Fibroblast of upper back skin (primary cell): ENCODE measurements around the gene TCN2.
"Not testable (repeated sequence)": the region's sequence is repeated elsewhere in the genome, so short reads cannot be mapped to it uniquely, and the experiment has no call there.

Source experiments
- DNase-seq: peaks from one replicate; pipeline ENCODE4 v3.0.0-alpha.2; 2013

TCN2 gene

DNA sequence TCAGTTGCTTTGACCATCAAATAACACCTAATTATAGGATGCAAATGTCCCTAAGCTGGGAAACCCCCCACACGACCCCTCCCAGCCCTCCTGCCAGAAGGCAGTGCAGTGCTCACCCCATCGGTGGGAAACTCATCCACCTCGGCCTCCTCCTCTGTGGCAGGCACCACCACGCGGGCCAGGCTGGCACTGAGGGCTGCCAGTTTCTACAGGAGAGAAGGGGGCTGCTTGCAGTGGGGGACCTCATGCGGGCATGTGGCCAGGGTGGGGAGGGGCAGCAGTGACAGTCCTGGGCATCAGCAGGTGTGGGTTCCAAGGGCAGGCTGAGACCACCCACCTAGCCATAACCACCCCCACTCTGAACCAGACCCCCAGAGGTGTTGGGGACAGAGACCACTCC lies 26.1 kb upstream of the TCN2 start:
- no peak for DNase-seq

DNA sequence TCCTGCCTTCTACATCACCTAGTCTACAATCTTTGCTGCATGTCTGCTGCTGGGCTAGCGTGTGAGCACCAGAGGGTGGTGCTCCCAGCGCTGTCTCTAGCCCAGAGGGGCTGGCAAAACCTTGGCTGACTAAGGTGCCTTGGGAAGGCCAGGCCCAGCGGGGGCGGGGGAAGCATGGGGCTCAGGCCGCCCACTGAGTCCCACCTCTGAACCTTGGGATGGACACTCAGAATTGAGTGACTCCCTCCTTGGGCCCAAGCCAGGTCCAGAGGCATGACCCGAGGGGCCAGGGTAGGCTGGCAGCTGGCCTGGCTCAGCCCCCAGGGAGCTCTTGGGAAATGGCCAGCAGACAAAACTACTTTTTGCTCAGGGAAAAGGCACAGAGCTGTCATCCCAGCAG lies 24.9 kb upstream of the TCN2 start:
- DNase-seq, result no peak

DNA sequence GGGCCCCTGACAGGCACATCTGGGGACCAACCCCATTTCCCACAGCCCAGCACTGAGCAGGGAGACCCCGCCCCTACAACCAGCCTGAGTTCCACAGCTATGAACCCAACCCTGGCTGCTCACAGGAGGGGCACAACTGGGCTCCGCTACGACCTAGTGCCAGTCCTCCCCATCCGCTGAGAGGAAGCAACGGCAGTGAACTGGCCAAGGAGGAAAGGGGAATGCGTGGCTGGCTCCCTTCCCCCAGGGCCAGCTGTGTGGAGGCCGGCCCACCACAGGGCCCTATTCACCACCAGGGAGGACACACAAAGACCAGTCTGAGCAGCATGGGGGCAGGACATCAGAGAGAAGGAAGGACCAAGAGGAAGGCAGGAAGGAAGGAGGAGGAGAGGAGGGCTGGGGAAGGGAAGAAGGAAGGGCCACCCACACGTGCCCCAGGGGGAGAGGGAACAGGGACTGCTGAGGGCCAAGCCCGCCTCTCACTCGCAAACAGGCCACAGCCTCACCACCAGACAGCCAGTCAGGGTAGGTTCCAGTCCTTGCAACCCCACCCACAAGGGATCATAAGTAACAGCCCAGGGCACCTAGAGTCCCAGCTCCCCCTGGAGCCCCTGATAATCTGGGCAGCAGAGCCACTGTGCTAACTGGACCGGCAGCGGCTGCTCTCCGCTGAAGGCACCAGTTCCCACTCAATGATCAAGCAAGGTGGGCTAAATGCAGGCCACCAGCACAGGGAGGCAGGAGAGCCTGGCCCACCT lies 24.0 kb upstream of the TCN2 start:
- no peak for DNase-seq

DNA sequence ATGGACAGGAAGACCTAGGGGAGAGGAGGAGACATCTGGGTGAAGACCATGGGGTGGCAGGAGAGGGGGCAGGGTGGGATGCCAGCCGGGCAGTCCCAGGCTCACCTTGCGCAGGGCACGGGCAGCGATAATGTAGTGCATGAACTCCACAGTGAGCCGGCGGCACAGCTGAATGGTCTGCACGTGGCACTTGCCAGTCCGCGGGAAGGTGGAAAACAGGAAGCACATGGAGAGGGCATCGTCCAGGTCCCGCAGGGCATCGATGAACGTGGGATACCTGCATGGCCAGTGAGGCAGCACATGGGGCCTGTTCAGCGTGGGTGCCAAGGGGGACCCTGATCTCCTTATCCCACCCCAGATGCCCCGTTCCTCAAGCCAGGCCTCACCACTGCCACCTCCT lies 22.5 kb upstream of the TCN2 start:
- DNase-seq, result no peak

DNA sequence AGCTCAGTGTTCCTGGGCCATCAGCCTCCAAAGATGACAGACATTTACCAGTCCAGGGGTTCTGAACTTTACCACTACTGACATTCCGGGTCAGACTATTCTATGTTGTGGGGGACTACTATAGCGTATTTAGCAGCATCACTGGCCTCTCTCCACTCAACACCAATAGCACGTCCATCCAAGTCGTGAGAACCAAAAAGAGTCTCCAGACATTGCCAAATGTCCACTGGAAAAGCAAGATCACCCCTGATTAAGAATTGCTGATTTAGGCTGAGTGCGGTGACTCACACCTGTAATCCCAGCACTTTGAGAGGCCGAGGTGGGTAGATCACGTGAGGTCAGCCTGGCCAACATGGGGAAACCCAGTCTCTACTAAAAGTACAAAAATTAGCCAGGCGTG lies 20.6 kb upstream of the TCN2 start:
- DNase-seq, result no peak

DNA sequence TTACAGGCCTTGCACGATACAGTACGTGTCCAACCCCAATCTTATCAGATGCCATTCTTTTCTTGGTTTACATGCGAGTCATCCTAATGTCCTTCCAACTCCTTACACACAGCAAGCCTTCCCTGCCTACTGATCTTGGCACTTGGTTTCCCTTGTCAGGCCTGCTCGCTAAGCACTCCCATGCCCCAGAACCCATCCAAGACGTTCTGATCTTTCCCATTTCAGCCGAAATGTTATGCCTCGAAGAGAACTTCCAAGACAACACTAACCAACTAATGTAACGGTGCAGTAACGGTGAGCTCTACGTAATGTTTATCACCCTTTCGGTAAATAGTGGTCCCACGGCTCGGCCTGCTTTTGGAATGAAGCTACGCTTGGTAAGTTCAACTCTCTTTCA lies 15.8 kb upstream of the TCN2 start:
- DNase-seq, result no peak

DNA sequence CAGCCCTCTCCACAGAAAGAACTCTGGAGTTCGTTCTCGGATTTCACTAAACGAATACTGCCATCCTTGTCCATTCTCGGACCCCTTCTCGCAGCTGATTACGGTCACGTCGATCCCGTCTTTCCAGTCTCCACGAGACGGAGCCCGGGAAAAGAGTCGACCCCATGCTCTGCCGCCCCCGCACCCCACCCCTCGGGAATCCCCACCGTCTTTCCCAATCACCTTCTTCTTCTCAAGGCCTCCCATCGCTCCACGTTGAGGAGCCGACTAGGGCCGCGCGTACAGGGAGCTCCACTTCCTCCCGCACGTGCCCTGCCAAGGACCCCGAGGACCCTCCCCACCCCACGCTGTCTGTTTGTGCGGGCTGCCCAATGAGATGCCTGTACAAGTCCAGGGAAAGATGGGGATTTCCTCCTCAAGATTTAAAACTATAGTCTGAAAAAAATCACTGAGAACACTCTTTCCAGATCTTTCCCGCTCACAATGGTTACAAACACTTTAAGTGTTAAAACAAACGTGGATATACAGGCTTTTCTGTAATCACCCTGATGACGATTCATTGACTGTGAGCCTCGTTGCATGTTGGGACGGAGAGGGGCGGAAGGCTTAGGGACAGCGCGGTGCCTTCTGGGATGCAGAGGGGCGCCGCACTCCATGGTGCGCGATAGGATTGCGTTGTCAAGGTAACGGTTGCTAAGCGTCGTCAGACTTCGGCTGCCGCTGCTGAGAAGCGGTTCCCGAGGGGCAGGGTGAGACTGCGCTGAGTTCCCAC lies 15.2 kb upstream of the TCN2 start, which contains the start of gene PES1:
Gene PES1, minus strand, starts transcription at position 323 of the 772 bp plus-strand sequence. Its CDS starts 77 bp downstream, at position 246.
- peak; percentile 99 for DNase-seq

DNA sequence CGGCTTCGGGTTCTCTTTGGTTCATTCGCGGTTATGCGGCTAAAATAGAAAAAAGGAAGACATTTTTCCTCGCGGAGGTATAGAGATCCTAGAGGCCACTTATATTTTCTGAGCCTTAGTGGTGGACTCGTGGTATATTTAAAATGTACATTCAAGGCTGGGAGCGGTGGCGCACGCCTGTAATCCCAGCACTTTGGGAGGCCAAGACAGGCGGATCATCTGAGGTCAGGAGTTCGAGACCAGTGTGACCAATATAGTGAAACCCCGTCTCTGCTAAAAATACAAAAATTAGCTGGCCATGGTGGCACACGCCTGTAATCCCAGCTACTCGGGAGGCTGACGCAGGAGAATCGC lies 14.6 kb upstream of the TCN2 start:
- not testable (repeated sequence) for DNase-seq

DNA sequence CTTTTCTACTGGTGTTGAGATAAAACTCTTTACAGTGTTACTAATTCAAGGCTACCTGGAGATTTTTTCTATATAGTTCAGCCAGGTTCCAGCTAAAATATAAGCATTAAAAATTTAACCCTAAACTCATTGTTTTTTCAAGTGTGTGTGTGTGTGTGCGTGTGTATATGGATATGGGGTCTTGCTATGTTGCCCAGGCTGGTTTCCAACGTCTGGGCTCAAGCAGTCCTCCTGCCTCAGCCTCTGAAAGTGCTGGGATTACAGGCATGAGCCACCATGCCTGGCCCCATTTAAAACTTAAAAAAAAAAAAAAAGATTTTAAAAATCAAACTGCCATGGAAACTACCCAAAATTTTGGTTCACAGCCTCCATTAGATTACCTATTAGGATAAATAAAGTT lies 10.8 kb upstream of the TCN2 start:
- no peak for DNase-seq

DNA sequence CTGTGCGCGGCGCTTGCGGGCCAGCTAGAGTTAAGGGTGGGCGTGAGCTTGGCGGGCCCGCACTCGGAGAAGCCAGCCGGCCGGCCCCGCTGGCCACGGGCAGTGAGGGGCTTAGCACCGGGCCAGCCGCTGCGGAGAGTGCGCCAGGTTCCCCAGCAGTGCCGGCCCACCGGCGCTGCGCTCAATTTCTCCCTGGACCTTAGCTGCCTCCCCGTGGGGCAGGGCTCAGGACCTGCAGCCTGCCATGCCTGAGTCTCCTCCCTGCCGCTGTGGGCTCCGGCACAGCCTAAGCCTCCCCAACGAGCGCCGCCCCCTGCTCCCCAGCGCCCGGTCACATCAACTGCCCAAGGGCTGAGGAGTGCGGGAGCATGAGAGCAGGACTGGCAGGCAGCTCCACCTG lies 10.1 kb upstream of the TCN2 start:
- DNase-seq, result no peak

DNA sequence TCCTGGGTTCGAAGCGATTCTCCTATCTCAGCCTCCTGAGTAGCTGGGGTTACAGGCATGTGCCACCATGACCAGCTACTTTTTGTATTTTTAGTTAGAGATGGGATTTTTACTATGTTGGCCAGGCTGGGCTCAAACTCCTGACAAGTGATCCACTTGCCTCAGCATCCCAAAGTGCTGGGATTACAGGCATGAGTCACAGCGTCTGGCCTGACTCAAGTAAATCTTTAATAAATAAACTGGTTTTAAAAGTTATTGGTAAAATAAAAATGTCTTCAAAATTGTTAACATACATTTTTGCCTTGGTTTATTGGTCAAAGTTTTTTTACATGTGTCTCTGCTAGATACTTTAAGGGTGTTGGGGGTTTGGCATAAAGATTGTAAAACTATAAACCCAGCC lies 8.0 kb upstream of the TCN2 start:
- DNase-seq, result no peak

DNA sequence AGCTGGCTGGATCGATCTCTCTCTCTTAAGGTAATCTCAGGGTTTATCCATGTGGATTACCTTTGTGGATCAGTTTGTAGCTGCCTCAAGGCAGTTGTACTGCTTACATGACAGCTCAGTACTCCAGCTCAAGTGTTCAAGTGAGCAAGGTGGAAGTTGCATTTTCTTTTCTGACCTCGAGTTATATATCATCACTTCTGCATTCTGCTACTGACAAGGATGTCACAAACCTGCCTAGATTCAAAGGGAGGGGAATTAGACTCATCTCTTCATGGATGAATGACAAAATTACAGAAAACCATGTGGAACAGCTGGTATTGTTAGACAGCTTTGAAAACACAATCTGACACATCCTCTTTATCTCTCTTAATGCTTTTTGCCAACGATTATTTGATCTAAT lies 6.1 kb upstream of the TCN2 start:
- DNase-seq, result no peak

DNA sequence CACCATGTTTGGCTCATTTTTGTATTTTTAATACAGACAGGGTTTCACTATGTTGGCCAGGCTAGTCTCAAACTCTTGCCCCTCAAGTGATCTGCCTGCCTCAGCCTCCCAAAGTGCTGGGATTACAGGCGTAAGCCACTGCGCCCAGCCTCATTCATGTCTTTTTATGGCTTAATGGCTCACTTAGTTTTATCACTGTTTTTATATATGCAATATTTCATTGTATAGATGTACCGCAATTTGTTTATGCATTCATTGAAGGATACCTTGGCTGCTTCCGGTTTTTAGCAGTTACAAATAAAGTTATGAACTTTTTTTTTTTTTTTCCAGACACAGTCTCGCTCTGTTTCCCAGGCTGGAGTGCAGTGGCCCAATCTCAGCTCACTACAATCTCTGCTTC lies 5.5 kb upstream of the TCN2 start:
- DNase-seq, result no peak

DNA sequence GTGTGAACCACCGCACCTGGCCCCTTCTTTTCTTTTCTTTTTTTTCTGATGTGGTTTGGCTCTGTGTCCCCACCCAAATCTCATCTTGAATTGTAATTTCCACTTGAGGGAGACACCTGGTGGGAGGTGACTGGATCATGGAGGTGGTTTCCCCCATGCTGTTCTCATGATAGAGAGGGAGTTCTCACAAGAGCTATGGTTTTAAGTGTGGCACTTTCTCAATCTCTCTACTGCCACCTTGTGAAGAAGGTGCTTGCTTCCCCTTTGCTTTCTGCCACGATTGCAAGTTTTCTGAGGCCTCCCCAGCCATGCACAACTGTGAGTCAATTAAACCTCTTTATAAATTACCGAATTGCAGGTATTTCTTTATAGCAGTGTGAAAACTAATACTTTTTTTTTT lies 4.9 kb upstream of the TCN2 start:
- DNase-seq, result peak; percentile 17

DNA sequence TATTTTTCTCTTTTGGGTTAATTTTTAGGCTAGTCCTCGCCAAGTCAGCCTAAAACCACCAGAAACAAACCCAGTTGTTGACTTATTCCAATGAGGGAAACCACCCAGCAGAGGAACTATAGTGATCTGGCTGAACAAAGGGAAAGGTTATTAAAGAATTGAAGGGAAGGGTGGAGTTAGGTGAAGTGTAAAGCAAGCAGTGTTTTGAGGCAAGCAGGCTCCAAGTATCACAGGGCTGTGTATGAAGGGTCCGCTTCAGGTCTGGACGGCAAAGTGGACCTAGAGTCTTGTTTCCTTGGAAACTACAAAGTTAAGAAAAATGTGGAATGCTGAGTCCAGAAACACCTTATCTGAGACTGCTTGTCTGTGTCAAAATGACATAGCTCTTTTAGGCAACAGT lies 3.2 kb upstream of the TCN2 start:
- DNase-seq, result no peak

DNA sequence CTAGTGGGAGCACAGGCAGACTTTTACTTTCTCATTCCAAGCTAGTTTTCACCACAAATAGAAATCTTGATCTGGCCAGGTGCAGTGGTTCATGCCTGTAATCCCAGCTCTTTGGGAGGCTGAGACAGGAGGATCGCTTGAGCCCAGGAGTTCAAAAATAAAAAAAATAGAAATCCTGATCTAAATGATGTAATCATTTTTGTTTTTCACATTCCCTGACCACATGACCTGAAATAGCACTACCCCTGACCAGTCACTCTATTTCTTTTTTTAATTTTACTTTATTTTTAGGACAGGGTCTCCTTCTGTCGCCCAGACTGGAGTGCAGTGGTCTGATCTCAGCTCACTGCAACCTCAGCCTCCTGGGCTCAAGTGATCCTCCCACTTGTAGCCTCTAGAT lies 2.3 kb upstream of the TCN2 start:
- DNase-seq, result no peak

DNA sequence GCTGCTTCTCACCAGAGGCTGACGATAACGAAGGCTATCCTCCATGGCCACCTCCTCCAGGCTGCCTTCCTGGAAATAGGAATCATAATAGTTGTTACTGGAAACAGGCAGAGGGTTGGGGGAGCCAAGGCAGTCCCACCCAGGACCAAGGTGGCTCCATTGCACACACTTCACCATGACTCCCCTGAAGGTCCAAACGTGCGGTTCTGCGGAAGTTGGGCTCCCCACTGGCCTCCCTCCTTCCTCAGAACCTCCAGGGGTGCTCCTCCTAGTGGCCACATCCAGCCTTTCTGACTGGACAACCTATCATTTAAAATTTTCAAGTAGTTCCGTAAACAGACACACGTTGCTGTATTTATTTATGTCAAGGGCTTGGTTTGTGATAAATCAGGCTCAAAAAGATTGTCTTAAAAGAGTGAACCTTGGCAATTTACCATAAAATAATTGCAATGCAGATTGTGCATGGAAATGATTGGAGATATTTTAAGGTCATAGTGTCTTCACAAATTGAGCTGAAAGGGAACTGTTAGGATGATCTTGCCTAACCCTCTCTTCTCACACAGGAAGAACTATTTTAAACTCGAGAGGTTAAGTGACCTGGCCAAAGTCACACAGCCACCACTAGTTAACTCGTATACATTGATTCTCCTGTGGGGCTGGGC lies 1.4 kb upstream of the TCN2 start:
- peak; percentile 25 for DNase-seq

DNA sequence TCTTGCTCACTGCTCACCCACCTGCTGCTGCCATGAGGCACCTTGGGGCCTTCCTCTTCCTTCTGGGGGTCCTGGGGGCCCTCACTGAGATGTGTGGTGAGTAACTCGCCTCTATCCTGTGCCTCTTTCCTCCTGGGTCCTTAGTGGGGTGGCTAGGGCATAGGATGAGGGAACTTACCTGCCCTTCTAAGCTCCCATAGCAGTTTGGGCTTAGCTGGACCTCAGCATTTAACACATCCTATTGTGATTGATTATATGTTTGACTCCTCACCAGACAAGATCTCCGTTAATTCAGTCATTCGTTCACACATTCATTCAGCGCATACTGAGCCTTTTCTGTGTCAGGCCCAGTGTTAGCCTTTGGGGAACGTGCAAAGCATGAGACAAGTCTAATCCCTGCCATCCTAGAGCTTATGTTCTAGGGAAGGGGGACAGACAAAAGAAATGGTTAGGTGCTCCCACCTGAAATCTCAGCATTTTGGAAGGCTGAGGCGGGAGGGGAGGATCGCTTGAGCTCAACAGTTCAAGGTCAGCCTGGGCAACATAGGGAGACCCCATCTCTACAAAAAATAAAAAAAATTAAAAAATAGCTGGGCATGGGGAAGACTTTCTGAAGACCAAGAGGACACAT lies 441 bp downstream of the TCN2 start:
- no peak for DNase-seq

DNA sequence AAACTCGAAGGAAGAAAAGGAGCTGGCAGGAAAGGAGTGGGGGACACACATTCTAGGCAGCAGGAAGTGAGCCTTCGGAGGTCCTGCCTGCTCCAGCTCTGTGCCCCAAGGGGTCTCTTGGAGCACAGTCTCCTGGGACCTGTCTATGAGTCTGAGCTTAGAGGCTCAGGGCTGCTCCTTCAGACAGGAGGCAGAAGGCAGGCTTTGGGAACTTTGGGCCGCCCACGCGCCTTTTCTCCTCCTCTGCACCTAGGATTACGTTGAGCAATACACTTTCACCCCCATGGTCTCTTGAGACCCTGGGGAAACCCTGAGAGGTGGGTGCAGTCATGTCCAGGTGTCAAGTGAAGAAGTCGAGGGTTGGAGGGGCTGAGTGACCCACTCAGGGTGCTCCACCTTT lies 965 bp downstream of the TCN2 start:
- no peak for DNase-seq

DNA sequence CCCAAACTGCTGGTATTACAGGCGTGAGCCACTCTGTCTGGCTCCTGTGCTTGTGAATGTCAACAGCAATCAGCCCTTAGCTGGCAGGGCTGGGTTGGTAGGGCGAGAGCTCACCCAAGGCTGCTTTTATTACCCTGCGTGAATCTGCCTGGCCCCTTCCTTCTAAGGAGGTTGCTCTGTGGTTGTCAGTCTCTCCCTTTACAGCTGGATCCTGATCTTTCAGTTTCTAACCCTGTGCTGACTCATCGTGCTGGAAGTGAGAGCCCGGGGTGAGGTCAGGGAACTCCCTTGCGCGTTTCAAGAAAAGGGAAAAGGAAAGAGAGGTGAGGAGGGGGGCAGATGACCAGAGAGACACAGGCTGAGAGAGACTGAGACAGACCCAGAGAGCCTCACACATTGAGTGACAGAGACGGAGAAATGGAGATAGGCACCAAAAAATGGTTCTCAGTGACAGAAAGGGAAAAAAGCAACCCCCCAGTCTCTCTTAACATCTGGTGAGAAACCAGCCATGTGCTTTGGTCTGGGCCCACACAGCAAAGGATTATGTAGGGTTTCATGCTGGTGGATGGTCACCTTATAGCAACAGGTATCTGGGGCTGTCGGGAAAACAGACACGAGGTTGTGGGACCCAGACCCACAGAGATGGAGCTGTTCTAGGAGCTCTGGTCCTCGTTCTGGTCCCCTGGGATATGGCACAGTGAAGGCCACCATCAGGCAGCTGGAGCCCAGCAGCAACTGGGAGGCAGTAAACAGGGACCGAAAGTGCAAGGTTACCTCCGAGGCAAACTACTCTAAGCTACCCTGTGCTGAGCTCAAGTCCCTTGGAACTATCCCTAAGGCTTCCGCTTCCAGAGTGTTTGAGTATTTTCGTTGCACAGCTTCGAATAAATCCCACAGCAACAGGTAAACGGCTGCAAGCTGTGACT lies 2.5 kb downstream of the TCN2 start:
- DNase-seq, result peak; percentile 73

DNA sequence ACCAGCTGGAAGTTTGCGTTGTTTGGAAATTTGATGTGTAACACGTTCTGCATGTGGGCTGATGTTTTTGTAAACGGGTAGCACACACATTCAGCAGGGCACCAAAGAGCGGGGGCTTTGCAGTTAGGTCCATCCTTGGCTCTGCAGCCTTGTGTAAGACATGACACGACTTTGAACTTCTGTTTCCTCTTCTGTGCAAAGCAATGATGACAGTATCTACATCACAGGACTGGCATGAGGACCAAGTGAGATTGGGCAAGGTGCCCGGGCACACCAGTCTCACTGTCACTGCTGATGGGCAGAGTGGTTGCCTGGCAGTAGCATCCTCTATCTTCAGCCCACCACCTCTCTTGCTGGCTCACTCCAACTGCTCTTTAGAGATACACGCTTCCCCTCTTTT lies 3.3 kb downstream of the TCN2 start:
- no peak for DNase-seq

DNA sequence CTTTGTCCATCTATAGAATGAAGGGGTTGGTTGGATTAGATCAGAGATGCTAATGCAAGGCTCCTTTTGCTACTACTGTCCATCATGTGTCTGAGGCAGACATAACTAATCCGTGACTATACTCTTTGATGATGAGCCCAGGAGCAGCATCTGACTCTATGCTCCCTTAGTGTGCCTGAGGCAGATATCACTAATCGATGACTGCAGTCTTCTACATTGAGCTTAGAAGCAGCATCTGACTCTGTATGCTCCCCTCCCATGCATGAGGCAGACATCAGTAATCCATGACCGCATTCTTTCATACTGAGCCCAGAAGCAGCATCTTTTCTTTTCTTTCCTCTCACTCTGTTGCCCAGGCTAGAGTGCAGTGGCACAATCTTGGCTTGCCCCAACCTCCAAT lies 4.2 kb downstream of the TCN2 start:
- no peak for DNase-seq

DNA sequence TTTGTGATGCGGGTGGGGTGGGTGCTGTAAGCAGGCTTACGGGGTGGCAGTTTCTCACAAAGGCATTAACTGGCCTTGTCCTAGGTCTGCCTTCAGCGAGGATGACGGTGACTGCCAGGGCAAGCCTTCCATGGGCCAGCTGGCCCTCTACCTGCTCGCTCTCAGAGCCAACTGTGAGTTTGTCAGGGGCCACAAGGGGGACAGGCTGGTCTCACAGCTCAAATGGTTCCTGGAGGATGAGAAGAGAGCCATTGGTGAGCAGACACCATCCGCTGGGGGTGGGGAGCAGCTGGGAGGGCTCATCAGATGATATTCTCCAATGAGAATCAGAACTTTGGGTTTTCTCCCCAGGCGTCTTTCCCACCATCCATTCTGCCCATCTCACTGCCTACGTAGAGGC lies 5.8 kb downstream of the TCN2 start:
- no peak for DNase-seq
